AG10803 (cell line): ENCODE results near the gene CSNK2A2.

Experiments used
- DNase-seq: peaks from one replicate; pipeline ENCODE4 v3.0.0; 2010; ENCODE audit warnings: low read depth
- H3K4me3 ChIP-seq: 2 replicates; pipeline ENCODE4 v1.5.1; 2011; ENCODE audit warnings: mild to moderate bottlenecking, low read length, control low read depth
- CTCF ChIP-seq: conservative IDR thresholded peaks from 2 replicates; pipeline ENCODE4 v1.5.1; 2011; ENCODE audit warnings: mild to moderate bottlenecking, low read length, control low read depth, inconsistent platforms

The CSNK2A2 gene

DNA sequence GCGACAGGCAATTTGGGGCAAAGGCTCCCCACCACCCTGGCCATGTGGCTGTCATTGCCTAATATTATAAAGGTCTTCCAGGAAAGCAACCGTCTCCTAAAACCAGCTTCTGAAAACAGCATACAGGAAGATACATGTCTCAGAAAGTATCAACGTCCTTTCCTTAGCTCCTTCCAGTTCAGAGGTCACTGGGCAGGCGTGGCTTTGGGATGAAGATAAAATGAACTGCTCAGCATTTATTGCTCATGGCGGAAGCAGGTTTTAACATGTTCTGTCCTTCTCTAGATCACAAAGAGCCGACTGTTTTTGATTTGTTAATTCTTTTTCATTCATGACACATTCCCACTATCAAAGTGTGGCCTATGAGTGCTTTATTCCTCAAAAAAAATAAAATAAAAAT lies 76.8 kb downstream of the CSNK2A2 start:
- no peak overlapping the region for H3K4me3 ChIP-seq
- no peak for DNase-seq
- no peak for TF ChIP-seq CTCF

DNA sequence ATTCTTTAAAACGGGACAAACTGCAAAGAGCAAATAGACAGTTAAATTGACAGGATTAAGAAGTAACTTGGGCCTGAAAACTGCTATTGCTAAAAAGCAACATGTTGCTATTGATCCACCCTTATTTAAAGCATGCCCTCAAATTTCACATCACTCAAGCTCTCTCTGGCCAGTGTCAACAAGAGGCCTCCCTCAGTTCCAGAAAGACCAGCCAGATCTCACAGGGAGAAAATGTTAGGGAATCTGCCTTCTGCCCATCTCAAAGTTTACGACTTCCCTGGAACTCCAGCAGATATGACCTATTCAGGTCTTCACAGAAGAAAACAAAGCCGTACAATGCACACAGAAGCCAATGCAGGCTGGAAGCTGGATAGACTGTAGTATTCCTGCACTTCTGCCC lies 77.7 kb downstream of the CSNK2A2 start:
- TF ChIP-seq CTCF, result no peak
- no peak overlapping the region for H3K4me3 ChIP-seq
- no peak for DNase-seq

DNA sequence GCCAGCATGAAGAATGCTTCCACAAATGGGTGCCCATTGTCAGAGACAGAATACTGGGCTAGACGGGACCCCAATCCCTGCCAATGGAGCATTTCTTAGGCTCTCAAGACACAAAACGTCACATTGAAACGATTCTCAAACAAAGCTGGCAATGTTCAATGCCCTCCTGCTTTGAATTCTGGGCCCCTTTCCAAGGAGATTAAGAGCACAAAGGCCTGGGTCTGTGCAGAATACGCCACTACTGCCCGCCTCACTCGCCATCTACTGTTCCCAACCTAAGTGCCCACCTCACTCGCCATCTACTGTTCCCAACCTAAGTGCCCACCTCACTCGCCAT lies 78.4 kb downstream of the CSNK2A2 start:
- TF ChIP-seq CTCF, result no peak
- DNase-seq, result no peak

DNA sequence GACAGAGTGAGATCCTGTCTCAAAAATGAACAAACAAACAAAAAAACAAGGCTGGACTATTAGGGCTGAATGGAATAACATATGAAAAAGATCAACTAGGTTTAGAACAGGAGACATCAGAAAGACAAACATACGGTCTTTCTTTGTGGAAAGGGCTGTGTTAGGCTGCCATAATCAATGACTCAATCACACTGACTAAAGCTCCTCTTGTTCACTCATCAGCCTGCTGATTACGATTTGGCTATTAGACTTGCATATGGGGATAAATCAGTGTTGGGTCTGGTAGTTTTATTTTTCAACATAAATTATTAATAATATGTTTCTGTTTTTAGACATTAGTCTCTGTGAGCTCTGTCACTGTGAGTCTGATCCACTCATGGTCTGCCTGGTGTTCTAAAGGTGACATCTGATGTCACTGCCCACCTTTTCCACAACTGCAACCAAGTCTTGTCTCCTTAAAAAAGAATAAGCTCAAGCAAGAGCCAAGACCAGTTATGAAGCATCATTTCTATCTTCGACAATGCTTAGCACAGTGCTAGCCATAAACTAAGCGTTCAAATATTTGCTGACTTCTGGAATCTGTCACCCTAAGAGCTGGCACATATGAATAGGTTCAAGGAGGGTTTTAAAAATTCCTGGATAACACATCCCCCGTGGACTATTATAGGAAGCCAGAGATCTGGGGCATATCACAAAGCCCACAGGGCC lies 79.0 kb downstream of the CSNK2A2 start:
- no peak overlapping the region for H3K4me3 ChIP-seq
- DNase-seq, result no peak

More for the DNA sequence above, 78.4 kb downstream of the CSNK2A2 start:
- no peak overlapping the region for H3K4me3 ChIP-seq

GRCh38 chr16:58116529-58116928 lies 81.4 kb downstream of the CSNK2A2 start:
- DNase-seq, result no peak
- TF ChIP-seq CTCF, result no peak
- no peak overlapping the region for H3K4me3 ChIP-seq

More for the DNA sequence above, 79.0 kb downstream of the CSNK2A2 start:
- no peak for TF ChIP-seq CTCF

DNA sequence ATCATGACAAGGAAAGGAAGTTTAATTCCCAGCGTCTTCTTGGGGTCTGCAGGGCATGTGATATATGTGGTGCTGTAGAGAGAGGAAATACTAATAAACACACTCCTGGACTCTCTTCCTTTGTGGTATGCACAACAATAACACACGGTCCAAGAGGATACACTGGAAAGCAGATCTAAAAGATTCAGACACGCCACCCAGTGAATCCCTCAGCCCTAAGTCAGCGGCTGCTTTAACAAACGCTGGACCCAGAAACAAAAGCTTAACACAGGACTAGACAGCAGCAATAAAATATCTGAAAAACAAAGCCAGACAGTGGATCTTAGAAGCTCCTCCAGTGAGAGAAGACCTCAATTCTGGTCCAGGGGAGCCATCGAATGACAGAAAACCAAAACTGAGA lies 81.8 kb downstream of the CSNK2A2 start:
- no peak for TF ChIP-seq CTCF
- no peak for DNase-seq
- no peak overlapping the region for H3K4me3 ChIP-seq
